Ramos (cell line): ENCODE results near the gene RGS14.
"Not testable (repeated sequence)": the region's sequence is repeated elsewhere in the genome, so short reads cannot be mapped to it uniquely, and the experiment has no call there.

Source experiments
- in situ Hi-C: fragments of 300-500 bp; cut with MboI; formaldehyde crosslinking; loops from one replicate; pipeline ENCODE4 v1.14.3; 2022; ENCODE audit warnings: low sequenced_read_pairs; ENCODE audit not compliant: unreplicated experiment

The RGS14 gene

DNA sequence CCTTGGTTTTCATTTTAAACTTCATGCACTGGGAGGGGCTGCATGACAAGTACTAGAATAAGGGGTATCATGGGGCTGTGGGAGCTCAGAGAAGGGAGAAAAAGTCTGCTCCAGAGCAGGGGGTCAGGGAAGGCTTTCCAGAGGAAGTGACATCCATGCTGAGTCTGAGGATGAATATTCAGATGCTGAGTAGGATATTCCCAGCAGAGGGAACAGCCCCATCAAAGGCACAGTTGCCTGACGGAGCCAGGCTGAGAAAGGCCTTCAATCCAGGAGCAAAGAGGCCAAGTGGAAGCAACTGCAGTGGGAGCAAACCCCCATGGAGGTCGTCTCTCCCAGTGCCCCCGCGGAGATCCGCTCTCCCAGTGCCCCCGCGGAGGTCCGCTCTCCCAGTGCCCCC, 38.4 kb downstream of the RGS14 start:
- in situ Hi-C loops = loop anchor here (10.0 kb wide), 1 partner anchor 49 kb away; the partner anchor contains the start of gene PRR7

DNA sequence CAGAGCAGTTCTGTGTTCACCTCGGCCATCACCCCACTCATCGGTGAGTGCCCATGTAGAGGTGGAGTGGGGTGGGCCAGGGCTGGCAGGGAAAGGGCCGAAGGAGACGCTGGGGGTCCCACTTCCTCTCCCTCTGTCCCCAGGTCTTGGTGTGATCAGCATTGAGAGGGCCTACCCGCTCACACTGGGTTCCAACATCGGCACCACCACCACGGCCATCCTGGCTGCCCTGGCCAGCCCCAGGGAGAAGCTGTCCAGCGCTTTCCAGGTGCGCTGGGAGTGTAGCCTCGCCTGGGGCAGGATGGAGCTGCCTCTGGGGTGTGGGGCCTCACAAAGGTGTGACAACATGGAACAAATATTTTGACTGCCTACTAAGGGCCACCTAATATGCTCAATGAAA, 39.1 kb downstream of the RGS14 start:
- in situ Hi-C loops = loop anchor here (10.0 kb wide), 1 partner anchor 48 kb away; the partner anchor contains the start of gene PRR7

DNA sequence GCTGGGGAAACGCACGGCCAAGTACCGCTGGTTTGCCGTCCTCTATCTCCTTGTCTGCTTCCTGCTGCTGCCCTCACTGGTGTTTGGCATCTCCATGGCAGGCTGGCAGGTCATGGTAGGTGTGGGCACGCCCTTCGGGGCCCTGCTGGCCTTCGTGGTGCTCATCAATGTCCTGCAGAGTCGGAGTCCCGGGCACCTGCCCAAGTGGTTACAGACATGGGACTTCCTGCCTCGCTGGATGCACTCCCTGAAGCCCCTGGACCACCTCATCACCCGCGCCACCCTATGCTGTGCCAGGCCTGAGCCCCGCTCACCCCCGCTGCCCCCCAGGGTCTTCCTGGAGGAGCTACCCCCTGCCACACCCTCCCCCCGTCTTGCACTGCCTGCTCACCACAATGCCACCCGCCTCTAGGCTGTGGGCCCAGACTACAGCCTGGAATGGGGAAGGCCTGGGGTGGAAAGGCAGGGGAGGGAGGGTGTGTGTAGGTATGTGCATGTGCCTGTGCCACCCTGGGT, 40.2 kb downstream of the RGS14 start:
- in situ Hi-C loops = loop anchor here (10.0 kb wide), 1 partner anchor 47 kb away; the partner anchor contains the start of gene PRR7

DNA sequence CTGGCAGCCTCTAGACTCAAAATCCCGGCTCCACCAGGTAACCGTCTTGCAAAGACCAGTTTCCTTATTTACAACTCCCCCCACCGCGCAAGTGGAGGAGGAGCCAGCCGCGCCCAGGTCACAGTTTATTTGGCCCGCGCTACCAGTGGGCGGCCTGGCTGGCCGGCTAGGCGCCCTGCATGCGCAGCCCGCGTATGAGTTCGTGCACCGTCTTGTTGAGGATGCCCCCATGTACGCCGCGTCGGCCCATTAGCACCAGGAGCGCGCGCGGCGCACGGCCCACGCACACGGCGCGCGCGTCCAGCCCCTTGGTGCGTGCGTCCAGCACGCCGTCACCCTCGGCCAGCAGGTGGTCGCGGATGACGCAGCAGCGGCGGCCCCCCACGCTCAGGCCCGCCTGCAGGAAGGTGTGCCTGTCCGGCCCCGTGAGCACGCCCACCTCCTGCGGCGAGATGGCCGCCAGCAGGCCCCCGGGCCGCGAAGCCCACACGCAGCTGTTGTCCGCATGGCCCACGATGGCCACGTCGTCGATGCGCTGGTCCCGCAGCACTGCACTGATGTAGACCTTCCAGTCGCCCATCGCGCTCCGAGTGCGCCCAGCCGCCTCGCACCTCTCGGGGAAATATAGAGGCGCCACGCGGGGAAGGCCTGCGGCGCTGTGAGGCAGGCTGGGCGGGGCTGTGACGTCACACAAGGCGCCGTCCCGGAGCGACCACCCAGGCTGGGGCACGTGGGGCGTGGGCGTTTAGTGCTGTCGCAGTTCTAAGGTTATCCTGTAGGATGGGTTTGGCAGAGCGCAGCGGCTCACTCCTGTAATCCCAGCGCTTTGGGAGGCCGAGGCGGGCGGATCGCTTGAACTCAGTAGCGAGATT, 42.5 kb downstream of the RGS14 start, which contains the start of gene PFN3:
TSS of gene PFN3 (minus strand) at position 665 of the 872 bp plus-strand sequence. CDS start at position 580, 85 bp downstream.
- in situ Hi-C loops = loop anchor here (10.0 kb wide), 1 partner anchor 45 kb away; the partner anchor contains the start of gene PRR7

DNA sequence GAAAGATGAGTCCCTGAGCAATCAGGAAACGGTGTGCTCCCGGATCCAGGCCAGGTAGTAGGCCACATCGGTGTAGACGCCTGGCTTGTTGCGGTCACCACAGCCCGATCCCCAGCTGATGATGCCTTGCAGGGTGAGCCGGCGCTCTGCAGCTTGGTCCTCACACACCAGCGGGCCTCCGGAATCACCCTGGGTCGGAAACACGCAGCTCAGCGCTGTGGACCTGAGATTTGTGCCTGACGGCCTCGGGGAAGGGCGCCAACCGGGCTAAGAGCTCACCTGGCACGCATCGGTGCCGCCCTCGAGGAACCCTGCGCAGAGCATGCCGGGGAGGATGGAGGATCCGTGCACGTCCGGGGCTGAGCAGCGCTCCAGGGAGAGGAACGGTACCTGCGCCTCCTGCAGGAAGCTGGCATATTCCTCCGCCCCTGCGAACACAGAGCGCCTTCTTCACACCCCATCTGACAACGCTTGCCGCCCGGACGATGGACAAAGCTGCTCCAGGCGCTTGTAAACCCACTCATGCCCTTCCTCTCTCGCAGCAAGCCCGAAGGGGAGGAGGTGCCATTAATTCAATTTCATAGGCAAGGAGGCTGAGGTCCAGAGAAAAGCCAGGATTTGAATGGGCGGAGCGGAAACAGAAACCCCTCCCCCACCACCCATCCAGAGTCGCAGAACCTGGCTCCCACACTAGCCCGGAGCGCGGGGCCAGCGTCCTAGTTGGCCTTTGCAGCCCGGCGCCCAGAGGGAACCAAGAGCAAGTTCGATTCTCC, 44.7 kb downstream of the RGS14 start:
- in situ Hi-C loops = no loop called here

DNA sequence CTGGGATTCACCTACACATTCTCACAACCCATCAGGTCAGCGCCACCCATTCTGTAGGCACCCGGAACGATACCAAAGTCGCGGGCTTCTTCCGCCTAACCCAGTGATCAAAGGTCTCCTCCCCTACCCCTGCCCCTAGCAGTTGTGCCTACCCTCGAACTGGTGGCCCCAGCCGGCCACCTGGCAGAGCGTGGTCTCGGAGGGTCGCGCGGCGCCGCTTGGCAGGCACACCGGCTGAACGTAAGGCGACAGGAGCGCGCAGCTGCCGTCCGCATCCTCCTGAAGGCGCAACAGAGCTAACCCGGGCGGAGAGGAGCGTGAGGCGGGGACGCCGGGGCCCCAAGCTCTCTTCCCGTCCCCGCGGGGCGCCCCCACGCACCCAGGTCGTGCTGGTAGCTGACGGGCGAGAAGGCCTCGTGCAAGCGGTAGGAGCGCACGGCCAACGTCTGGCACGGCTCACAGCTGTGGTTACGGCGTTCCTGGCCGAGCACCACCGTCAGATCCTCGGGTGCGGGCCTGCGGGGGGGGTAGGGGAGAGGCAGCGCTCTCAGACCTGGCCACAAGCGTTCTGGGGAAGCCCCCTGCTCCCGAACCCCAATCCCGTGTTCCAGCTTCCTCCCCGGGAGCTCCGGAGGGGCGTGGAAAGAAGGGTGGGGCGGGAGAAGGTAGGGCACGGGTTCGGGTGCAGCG, 45.5 kb downstream of the RGS14 start:
- in situ Hi-C loops = no loop called here

DNA sequence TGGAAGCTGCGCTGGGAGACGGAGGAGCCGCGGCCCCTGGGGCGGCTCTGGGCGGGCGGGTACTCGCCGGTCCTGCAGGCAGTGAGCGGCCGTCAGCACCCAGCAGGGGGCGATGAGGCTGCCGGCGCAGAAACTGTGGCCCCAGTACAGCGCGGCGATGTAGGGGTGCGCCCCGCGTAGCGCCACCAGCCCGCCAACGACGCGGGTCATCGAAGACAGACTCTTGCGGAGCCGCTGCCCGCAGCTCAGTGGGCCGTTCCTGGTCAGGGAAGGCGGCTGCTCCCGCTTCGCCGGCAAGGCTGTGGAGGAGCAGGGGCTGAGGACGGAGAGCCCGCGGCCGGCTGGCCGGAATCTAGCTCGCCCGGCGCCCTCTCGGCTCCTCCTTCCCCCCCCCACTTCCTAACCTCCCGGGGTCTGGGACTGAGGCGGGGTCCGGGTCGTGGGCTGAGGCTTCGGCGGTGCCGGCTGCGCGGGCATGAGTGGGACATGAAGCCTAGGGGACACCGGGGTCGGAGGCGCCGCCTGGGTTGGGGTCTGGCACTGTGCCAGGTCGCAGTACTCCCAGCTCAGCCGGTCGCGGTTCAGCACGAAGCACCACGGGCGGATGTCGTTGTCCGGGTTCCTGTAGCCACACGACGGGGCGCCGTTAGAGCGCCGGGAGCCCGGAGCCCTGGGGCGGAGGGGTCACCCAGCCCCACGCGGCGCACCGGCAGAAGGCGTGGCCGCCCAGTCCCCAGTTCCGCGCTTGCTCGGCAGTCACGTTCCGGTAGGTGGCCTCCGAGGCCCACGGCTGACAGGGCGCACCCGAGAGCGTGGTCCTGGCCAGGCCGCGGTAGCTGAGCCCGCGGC, 46.3 kb downstream of the RGS14 start:
- in situ Hi-C loops = no loop called here

DNA sequence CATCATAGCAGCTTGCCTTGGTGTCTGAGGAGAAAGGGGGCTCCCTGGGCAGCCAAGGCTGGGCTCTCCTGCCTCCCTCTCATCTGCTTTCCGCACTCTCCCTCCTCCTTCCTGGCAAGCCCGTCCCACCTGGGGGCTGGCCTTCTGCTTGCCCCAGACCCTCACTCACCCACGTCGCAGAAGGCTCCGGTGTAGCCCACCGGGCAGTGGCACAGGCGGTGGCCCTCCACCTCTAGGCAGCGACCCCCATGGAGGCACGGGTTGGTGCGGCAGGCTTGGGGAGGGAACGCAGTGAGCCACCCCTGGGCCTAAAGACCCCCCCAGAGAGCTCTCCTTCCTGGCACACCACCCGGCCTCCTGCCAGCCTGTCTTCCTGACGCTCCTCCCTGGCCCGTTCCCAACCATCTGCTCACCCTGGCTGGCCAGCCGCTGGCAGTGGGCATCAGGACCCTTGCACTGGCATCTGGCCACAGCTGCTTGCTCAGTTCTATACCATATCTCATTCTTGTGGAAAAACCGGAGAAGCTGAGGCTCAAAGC, 47.0 kb downstream of the RGS14 start:
- in situ Hi-C loops = no loop called here

DNA sequence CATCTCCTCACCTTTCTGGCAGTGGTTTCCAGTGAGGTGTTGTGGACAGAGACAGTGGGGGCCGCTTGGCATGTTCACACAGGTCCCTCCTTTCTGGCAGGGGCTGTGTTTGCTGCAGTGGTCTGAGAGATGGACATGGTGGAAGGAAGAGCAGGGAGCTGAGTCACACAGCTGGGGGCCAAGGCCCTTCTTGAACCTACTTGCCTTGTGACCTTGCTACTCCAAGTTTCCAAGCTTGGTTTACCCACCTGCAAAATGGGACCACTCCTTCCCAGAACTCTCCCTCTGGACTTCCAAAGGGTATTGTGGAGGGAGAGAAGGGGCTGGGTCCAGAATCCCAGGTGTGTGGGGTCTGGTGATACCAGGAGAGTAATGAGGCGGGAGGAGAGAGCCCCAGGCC, 47.6 kb downstream of the RGS14 start:
- in situ Hi-C loops = no loop called here

DNA sequence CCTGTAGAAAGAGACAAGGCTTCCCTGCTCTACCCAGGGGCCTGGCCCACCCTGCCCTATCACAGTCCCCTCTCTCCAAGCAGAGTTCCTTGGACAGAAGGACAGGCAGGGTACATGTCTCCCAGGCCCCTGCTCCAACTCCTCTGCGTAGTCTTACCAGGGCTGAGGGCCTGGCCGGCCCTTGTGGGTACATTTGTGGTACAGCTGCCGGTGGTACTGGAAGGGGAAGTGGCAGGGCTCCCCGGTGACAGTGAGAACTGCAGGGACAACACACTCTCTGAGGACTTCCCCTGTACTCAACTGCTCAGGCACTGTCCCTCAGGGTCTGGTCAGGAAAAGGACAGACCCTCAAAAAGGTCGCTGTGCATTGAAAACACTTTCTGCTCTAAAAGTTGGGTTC, 48.1 kb downstream of the RGS14 start:
- in situ Hi-C loops = no loop called here

DNA sequence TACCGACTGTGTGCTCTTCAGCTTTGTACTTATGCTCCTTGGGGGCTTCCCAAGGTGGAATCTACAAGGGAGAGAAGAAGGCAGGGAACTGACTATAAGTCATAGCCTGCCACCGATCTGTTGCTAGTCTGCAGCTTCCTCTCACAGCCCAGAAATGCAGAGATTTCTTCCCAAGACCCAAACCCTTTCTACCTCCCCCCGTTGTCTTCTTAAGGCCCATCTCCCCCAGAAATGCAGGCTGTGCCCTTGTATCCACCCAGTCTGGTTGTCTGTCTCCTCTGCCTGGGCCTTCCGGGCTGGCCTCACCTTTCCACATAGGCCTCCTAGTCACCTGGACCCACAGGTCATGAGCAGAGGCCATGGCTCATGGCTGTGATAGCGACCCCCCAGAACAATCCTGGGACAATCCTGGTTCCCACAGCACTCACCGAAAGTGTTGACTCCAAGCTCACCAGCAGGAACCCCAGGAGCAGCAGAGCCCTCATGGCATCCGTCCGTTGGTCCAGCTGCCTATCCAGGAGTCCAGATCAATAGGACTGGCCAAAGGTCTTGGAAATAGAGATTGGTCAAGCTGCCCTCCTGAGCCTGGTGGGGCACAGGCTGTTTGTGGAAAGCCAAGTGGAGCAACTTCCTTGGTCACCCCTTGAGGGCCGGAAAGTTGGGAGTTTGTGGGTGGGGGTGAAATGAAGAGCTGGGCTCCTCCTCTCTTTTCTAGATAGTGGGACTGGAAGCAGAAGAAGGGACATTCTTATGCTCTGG, 51.5 kb downstream of the RGS14 start, which contains the start of gene F12:
TSS of gene F12 (minus strand) at position 522 of the 759 bp plus-strand sequence. CDS start at position 485, 37 bp downstream.
- in situ Hi-C loops = no loop called here

DNA sequence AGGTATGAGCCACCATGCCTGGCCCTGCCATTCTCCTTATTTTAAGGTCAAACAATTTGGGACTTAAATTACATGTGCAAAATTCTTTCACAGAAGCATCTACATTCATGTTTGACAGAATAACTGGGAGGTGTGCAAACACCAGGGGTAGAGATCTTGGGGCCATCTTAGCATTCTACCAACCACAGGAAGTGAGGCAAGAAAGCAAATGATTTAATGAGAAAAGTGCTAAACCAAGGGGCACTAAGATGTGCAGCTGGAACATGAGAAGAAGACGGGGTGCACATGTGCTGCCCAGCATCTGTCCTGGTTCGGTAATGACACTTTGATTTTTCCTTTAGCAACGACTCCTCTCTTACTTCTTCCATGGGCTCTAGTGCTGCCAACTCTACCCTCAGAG, 52.9 kb downstream of the RGS14 start:
- in situ Hi-C loops = no loop called here

DNA sequence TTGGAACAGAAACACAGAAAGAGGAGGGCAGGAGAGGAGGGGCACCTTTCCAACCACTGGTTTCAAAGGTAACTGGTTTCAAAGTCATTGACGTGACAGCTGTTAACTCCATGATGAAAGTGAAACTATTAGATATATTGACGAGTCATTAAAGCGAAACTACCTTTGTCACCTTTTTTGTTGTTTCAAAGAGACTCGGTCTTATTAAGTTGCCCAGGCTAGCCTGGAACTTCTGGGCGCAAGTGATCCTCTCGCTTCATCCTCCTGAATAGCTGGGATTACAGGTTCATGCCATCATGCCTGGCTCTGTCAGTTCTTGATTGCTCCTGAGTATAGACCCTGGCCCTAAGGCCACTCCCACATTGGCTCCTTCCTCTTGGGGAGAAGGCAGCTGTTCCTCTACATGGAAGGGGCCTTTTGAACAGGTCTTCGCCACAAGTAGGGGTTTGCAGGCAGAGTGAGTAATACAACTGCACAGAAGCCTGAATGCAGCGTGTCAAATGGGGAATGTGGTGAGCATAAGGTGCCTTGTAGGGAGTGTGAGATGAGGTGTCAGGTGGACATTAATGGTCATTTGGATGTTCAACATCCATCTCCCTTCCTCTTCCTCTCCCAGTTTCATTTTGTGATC, 55.0 kb downstream of the RGS14 start:
- in situ Hi-C loops = no loop called here

DNA sequence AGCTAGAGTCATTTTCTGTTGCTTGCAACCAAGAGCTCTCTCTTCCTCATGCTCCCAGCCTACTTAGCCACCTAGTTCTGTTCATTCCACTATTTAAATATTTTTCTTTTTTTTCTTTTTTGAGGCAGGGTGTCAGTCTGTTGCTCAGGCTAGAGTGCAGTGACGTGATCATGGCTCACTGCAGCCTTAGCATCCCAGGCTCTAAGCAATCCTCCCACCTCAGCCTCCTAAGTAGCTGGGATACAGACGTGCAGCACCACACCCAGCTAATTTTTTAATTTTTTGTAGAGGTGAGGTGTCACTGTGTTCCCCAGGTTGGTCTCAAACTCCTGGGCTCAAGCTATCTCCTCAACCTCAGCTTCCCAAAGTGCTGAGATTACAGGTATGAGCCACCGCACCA, 56.8 kb downstream of the RGS14 start:
- in situ Hi-C loops = no loop called here

DNA sequence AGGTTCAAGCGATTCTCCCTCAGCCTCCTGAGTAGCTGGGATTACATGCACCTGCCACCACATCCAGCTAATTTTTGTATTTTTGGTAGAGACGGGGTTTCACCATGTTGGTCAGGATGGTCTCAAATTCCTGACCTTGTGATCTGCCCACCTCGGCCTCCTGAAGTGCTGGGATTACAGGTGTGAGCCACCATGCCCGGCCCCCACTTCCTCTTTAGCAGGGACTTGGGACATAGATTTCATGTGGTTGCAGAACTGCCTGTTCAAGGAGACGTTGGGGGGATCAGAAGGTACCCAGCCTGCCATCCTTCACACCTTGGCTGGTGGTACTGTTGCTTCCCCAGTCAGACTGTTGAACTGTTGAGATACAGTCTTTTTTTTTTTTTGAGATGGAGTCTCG, 59.4 kb downstream of the RGS14 start:
- in situ Hi-C loops = not testable (repeated sequence)

DNA sequence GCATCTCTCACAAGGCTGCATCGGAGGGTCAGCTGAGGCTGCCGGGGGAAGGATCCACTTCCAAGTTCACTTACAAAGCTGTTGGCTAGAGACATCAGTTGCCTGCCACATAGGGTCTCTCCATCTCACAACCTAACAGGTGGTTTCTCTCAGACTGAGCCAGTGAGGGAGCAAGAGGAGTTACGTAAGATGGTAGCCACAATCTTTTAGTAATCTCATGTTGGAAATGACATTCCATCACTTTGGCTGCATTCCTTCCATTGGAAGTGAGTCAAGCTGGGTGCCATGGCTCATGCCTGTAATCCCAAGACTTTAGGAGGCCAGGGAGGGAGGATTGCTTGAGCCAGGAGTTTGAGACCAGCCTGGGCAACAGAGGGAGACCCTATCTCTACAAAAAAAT, 61.3 kb downstream of the RGS14 start:
- in situ Hi-C loops = no loop called here

DNA sequence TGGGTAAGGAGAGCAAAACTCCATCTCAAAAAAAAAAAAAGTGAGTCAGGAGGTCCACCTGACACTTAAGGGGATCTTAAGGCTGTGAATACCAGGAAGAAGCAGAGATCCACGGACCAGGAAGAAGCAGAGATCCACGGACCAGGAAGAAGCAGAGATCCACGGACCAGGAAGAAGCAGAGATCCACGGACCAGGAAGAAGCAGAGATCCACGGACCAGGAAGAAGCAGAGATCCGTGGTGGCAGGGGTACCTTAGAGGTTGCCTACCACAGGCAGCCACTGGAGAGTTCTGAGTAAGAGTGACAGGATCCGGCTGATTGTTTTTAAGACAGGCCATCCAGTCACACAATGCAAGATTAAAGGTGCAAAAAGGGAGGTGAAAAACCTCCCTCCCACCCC, 62.7 kb downstream of the RGS14 start:
- in situ Hi-C loops = not testable (repeated sequence)
